Esophagus muscularis mucosa (tissue), 4 donors: ENCODE results near the gene NEURL2. TPM values are rescaled to one million over a fixed set of nuclear protein-coding genes. Genes with fewer than 3 reads are reported as not detected.

Experiments
- DNase-seq: peaks from one replicate; pipeline ENCODE4 v3.0.0-alpha.2; 2017; ENCODE audit errors: extremely low spot score
- H3K27ac ChIP-seq, 4 donors: fragments of 200-600 bp; sonication (generic); replicated peaks in 1 of 4; 1 replicate in 3 of 4; 2 replicates in 1 of 4; pipeline ENCODE4 v1.5.1; 2016 to 2019; ENCODE audit warnings: mild to moderate bottlenecking in 1 of 4
- H3K27me3 ChIP-seq, 4 donors: fragments of 200-600 bp; sonication (generic); one replicate each; pipeline versions ENCODE4 v1.5.1 to v1.6.0; 2016 to 2019
- H3K36me3 ChIP-seq, 4 donors: fragments of 200-600 bp; sonication (generic); one replicate each; pipeline ENCODE4 v1.5.1; 2016 to 2019
- H3K4me1 ChIP-seq, 4 donors: fragments of 200-600 bp; sonication (generic); one replicate each; pipeline ENCODE4 v1.5.1; 2016 to 2019
- H3K4me3 ChIP-seq, 4 donors: fragments of 200-600 bp; sonication (generic); 1 replicate in 2 of 4; 2 replicates in 2 of 4; pipeline ENCODE4 v1.5.1; 2016 to 2019; ENCODE audit warnings: mild to moderate bottlenecking in 4 of 4, moderate library complexity in 1 of 4
- H3K9me3 ChIP-seq, 4 donors: fragments of 200-600 bp; sonication (generic); 1 replicate in 3 of 4; 2 replicates in 1 of 4; pipeline ENCODE4 v1.5.1; 2016 to 2019
- EP300 ChIP-seq: sonication (generic); formaldehyde crosslinking; IDR thresholded peaks from one replicate; pipeline ENCODE4 v1.6.1; 2017; ENCODE audit warnings: antibody characterized with exemption
- POLR2A ChIP-seq: fragments of 450-650 bp; IDR thresholded peaks from one replicate; pipeline ENCODE4 v1.6.1; 2017; ENCODE audit warnings: antibody characterized with exemption, moderate library complexity, mild to moderate bottlenecking, low read depth
- POLR2AphosphoS5 ChIP-seq, 2 donors: sonication (generic); formaldehyde crosslinking; IDR thresholded peaks; one replicate each; pipeline ENCODE4 v1.6.1; 2017; ENCODE audit warnings: antibody characterized with exemption in 2 of 2
- WGBS: methylation state at CpG from one replicate; pipeline ENCODE4 v1.1.5; 2018; 5-methylcytosine and 5-hydroxymethylcytosine counted together
- intact Hi-C: fragments of 100-400 bp; cut with DNase I; formaldehyde crosslinking; loops from one replicate; pipeline ENCODE4 v1.15.1; 2023
- total RNA-seq, 4 donors: library from RNA; depleted of rRNA; stranded (reverse); fragments of >200 nt; gene quantifications; one replicate each; pipeline versions ENCODE4 v1.1.0 to v1.2.1, GENCODE V29; 2016
- TF ChIP-seq, protein P1 (sequence below), 3 experiments: fragments of 200-600 bp in 2 of 3; fragments of 450-650 bp in 1 of 3; sonication (generic) in 2 of 3; IDR thresholded peaks; one replicate each; pipeline ENCODE4 v1.5.1; 2017 to 2019; ENCODE audit warnings: antibody characterized with exemption in 3 of 3, mild to moderate bottlenecking in 2 of 3, moderate library complexity in 1 of 3

NEURL2 gene
- total RNA-seq, 4 donors from 2014 or later = 10.8 to 16.1 (median 13.0) TPM

DNA sequence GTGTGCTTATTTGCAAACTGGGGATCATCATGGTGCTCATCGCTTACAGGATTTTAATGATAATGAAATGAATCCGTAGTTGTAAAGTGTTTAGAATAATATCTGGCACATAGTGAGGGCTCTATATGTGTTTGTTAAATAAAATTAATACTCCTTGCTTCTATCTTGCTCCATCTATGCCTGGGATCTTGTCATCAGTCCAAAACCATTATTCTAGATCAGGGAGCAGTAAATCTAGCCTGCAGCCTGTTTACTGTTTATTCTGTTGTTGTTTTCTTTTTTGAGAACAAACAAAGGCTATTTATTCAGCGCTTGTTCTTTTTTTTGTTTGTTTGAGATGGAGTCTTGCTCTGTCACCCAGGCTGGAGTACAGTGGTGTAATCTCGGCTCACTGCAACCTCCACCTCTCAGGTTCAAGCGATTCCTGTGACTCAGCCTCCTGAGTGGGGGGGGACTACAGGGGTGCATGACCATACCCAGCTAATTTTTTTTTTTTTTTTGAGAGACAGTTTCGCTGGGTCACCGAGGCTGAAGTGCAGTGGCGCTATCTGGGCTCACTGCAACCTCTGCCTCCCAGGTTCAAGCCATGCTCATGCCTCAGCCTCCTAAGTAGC, 41.9 kb downstream of the NEURL2 start:
- H3K9me3 ChIP-seq = no peaks in the 10 kb centered on the region
- WGBS = 75% methylated on average over 8 of the region's 8 CpGs
- peaks cover 0 to 26% (median 2%) of the 10 kb centered on the region in 4 donors for H3K4me1 ChIP-seq
- H3K27ac ChIP-seq = peak overlapping the region in 1 of 4 donors; percentile 10
- H3K36me3 ChIP-seq = peaks cover 24 to 83% (median 63%) of the 10 kb centered on the region in 4 donors
- TF ChIP-seq, protein P1, sequence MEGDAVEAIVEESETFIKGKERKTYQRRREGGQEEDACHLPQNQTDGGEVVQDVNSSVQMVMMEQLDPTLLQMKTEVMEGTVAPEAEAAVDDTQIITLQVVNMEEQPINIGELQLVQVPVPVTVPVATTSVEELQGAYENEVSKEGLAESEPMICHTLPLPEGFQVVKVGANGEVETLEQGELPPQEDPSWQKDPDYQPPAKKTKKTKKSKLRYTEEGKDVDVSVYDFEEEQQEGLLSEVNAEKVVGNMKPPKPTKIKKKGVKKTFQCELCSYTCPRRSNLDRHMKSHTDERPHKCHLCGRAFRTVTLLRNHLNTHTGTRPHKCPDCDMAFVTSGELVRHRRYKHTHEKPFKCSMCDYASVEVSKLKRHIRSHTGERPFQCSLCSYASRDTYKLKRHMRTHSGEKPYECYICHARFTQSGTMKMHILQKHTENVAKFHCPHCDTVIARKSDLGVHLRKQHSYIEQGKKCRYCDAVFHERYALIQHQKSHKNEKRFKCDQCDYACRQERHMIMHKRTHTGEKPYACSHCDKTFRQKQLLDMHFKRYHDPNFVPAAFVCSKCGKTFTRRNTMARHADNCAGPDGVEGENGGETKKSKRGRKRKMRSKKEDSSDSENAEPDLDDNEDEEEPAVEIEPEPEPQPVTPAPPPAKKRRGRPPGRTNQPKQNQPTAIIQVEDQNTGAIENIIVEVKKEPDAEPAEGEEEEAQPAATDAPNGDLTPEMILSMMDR (IDR thresholded peaks at IDR 0.05) = no peak
- TF ChIP-seq EP300 (no peak), POLR2AphosphoS5 (IDR thresholded peaks at IDR 0.05) (no peak), POLR2A (no peak)
- no peak overlapping the region for H3K4me3 ChIP-seq
- no peak for DNase-seq
- H3K27me3 ChIP-seq = no peaks in the 10 kb centered on the region
- intact Hi-C loops = no loop called here

DNA sequence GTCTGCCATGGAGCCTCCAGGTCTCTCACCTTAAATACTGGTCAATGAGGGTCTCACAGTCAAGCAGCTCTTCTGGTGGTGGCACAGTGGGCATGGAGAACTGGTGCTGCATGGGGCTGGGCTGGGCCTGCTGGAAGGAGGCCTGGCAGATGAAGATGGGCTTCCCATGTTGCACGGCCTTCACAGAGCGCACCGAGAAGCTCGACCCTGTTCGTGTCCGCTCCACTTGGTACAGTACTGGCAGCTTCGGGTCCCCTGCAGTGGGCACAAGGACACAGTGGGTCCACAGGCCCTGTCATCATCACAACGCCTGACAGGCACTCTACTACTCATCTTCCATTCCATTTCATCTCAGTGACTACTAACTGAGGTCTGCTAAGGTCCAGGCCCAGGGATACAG, 42.6 kb downstream of the NEURL2 start:
- Histone ChIP-seq H3K27me3 (no peaks in the 10 kb centered on the region), H3K4me3 (no peak overlapping the region), H3K9me3 (no peaks in the 10 kb centered on the region), H3K36me3 (peaks cover 30 to 83% (median 65%) of the 10 kb centered on the region in 4 donors), H3K27ac (peak overlapping the region in 2 of 4 donors; percentile 5 to 10), H3K4me1 (peaks cover 0 to 26% (median 7%) of the 10 kb centered on the region in 4 donors)
- WGBS = 96% methylated on average over 7 of the region's 8 CpGs
- TF ChIP-seq POLR2A = no peak
- TF ChIP-seq, protein P1 (IDR thresholded peaks at IDR 0.05) = no peak
- no peak for TF ChIP-seq EP300
- no peak for TF ChIP-seq POLR2AphosphoS5 (IDR thresholded peaks at IDR 0.05)
- DNase-seq = no peak
- intact Hi-C loops = no loop called here

DNA sequence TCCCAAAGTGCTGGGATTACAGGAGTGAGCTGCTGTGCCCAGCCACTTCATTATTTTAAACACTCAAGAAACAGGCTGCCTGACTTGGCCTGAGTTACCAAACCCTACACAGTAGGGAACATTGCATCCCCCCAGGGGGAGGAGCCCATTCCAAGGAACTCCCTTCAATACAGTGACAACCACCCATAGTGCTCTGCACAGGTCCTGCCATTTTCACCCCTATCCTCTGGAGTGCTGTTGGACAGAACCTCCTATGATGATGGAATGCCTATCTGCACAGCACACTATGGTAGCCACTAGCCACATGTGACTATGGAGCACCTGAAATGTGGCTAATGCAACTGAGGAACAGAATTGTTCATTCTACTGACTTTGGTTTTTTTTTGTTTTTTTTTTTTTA, 45.6 kb downstream of the NEURL2 start:
- no peak for TF ChIP-seq POLR2A
- TF ChIP-seq POLR2AphosphoS5 (IDR thresholded peaks at IDR 0.05) = no peak
- peak overlapping the region in 1 of 4 donors; percentile 3 for H3K27ac ChIP-seq
- no peak overlapping the region for H3K4me3 ChIP-seq
- H3K36me3 ChIP-seq = peaks cover 37 to 86% (median 79%) of the 10 kb centered on the region in 4 donors
- H3K9me3 ChIP-seq = no peaks in the 10 kb centered on the region
- DNase-seq = no peak
- peaks cover 18 to 48% (median 36%) of the 10 kb centered on the region in 4 donors for H3K4me1 ChIP-seq
- no peaks in the 10 kb centered on the region for H3K27me3 ChIP-seq
- intact Hi-C loops = no loop called here

DNA sequence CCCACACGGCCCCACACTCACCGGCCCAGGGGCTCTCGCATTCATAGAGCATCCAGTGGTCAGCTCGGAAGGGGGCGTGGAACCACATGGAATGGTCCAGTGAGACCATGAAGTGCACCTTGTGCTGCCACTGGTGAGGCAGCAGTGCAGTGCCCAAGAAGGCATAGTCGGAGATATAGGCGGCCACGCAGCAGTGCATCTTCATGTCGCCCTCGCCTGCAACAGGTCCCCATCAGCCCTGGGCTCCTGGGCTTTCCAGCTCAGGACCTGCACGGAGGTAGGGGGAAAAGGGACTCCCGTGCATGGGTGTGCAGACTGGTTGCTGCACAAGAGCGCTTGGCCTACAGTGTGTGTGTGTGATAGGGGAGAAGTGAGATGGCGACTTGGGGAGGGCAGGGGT, 47.5 kb downstream of the NEURL2 start:
- peaks cover 18 to 55% (median 37%) of the 10 kb centered on the region in 4 donors for H3K4me1 ChIP-seq
- H3K4me3 ChIP-seq = no peak overlapping the region
- H3K9me3 ChIP-seq = no peaks in the 10 kb centered on the region
- intact Hi-C loops = no loop called here
- DNase-seq = no peak
- H3K36me3 ChIP-seq = peaks cover 39 to 98% (median 87%) of the 10 kb centered on the region in 4 donors
- peak overlapping the region; percentile 50 to 70 (median 65) for H3K27ac ChIP-seq
- WGBS = 95% methylated on average over 11 of the region's 14 CpGs
- TF ChIP-seq POLR2AphosphoS5 (IDR thresholded peaks at IDR 0.05) = no peak
- no peak for TF ChIP-seq EP300
- TF ChIP-seq, protein P1 (IDR thresholded peaks at IDR 0.05) = no peak
- no peak for TF ChIP-seq POLR2A
- H3K27me3 ChIP-seq = no peaks in the 10 kb centered on the region

DNA sequence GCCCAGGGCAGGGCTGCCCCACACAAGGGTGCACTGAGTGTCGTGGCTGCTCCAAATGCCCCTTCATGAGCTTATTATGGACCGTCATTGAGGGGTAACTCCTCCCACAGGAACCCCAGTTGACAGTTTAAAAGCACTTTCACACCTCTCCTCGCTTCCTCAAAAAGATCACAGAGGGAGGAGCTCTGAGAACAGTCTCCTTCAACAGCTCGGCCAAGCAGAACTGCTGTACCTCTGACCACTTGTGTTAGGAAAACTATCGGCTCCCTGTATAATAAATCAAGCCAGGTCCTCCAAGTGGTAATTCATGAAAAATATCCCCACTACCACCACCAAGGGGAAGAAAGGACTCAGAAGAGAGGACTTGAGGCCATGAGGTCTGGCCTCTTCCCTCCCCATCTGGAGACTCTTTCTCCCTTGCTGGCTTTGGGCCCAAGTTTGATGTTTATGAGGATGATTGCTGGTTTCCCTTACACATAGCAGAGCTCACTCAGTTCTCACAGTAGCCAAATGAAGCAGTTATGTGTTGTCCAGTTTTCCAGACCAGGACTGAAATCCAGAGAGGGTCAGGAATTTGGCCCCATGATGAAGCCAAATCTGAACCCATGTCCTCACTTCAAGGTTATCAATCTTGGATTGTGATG, 48.7 kb downstream of the NEURL2 start:
- 21% methylated on average over 3 of the region's 5 CpGs for WGBS
- Histone ChIP-seq H3K36me3 (peaks cover 39 to 97% (median 81%) of the 10 kb centered on the region in 4 donors), H3K4me3 (no peak overlapping the region), H3K9me3 (no peaks in the 10 kb centered on the region), H3K27ac (peak overlapping the region; percentile 50 to 70 (median 65)), H3K27me3 (no peaks in the 10 kb centered on the region), H3K4me1 (peaks cover 18 to 57% (median 39%) of the 10 kb centered on the region in 4 donors)
- TF ChIP-seq POLR2A = no peak
- TF ChIP-seq, protein P1 (IDR thresholded peaks at IDR 0.05) = no peak
- TF ChIP-seq POLR2AphosphoS5 (IDR thresholded peaks at IDR 0.05) = no peak
- no peak for TF ChIP-seq EP300
- no peak for DNase-seq
- intact Hi-C loops = no loop called here
